Calu3 (cell line): ENCODE results near the gene TMEM184A. TPM values are rescaled to one million over a fixed set of nuclear protein-coding genes. Genes with fewer than 3 reads are reported as not detected.

ENCODE experiments used
- BruUV-seq: library from RNA; stranded (reverse); fragments of 400-500 nt; replicated peaks from 2 replicates; lab custom pipeline; 2021; lab: Mats Ljungman, UMichigan
- CTCF ChIA-PET: fragments of 300-600 bp; sonication (Branson Sonifier 250); formaldehyde crosslinking; loops from one replicate; lab custom pipeline; 2022; ENCODE audit warnings: antibody characterized with exemption; lab: Charles Lee
- DNase-seq: peaks from one replicate; pipeline ENCODE4 v3.0.0; 2022
- H3K27ac Mint-ChIP-seq: one replicate; pipeline ENCODE4 v1.8.0; 2022; ENCODE audit warnings: mixed read lengths; ENCODE audit not compliant: unreplicated experiment
- H3K27me3 Mint-ChIP-seq: one replicate; pipeline ENCODE4 v1.8.0; 2022; ENCODE audit warnings: mixed read lengths; ENCODE audit not compliant: unreplicated experiment
- H3K36me3 Mint-ChIP-seq: one replicate; pipeline ENCODE4 v1.8.0; 2022; ENCODE audit warnings: mild to moderate bottlenecking, moderate library complexity, mixed read lengths; ENCODE audit not compliant: insufficient read depth, unreplicated experiment
- H3K4me1 Mint-ChIP-seq: one replicate; pipeline ENCODE4 v1.8.0; 2022; ENCODE audit warnings: mild to moderate bottlenecking, low read depth, mixed read lengths; ENCODE audit not compliant: unreplicated experiment
- H3K4me3 Mint-ChIP-seq: one replicate; pipeline ENCODE4 v1.8.0; 2022; ENCODE audit warnings: mild to moderate bottlenecking, low read depth, moderate library complexity, mixed read lengths; ENCODE audit not compliant: unreplicated experiment
- H3K9me3 Mint-ChIP-seq: one replicate; pipeline ENCODE4 v1.8.0; 2022; ENCODE audit warnings: low read depth, mixed read lengths; ENCODE audit not compliant: unreplicated experiment
- CTCF ChIP-seq: fragments of 200-600 bp; IDR thresholded peaks from one replicate; pipeline ENCODE4 v1.8.0; 2022; ENCODE audit warnings: antibody characterized with exemption; ENCODE audit not compliant: unreplicated experiment
- intact Hi-C: fragments of 100-400 bp; cut with micrococcal nuclease; formaldehyde crosslinking; loops from one replicate; pipeline ENCODE4 v1.10.0; 2022; ENCODE audit not compliant: unreplicated experiment
- total RNA-seq: library from RNA; stranded (reverse); gene quantifications from 2 replicates; pipeline ENCODE4 v1.2.3, GENCODE V29; 2022

Gene TMEM184A
- total RNA-seq, 1 experiment from 2014 or later, result 61.9 TPM

- CTCF ChIA-PET, result no interaction called here
- TF ChIP-seq CTCF, result no peak
- no peaks in the 10 kb centered on the region for H3K9me3 Mint-ChIP-seq
- no peak overlapping the region for H3K27ac Mint-ChIP-seq
- BruUV-seq, result no TSS peak
- no peak for DNase-seq
- intact Hi-C loops, result no loop called here
- peaks cover 67% of the 10 kb centered on the region for H3K4me1 Mint-ChIP-seq
- H3K27me3 Mint-ChIP-seq, result no peaks in the 10 kb centered on the region
- H3K36me3 Mint-ChIP-seq, result peaks cover 62% of the 10 kb centered on the region
- H3K4me3 Mint-ChIP-seq, result no peak overlapping the region
Observed at GRCh38 chr7:1564603-1565022, 8.6 kb upstream of the TMEM184A start.

GRCh38 chr7:1563981-1564602 lies 8.1 kb upstream of the TMEM184A start:
- no peak overlapping the region for H3K27ac Mint-ChIP-seq
- no peak for TF ChIP-seq CTCF
- H3K4me1 Mint-ChIP-seq, result peaks cover 66% of the 10 kb centered on the region
- H3K4me3 Mint-ChIP-seq, result no peak overlapping the region
- no peak for DNase-seq
- H3K27me3 Mint-ChIP-seq, result no peaks in the 10 kb centered on the region
- peaks cover 62% of the 10 kb centered on the region for H3K36me3 Mint-ChIP-seq
- CTCF ChIA-PET, result no interaction called here
- no TSS peak for BruUV-seq
- no peaks in the 10 kb centered on the region for H3K9me3 Mint-ChIP-seq
- intact Hi-C loops, result no loop called here

DNA sequence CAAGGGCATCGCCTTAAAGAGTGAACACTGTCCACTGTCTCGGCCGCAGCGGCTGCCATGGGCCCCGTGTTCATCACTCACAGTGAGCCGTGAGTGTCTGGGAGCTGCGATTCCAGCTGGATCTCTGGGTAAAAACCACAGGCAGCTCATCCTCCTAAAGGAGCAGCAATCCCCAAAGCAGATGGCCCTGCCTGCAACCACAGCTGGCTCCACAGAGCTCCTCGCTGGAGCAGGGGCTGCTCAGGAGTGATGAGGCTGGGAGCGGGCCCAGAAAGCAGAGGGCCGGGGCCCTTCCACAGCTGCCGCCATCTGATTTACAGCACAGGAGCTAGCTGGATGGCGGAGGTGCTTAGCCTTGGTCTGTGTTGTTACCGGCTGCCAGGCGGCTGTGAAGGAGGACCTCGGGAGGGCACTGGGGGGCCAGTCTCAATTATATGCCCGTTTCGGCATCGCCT lies 6.6 kb upstream of the TMEM184A start:
- intact Hi-C loops, result no loop called here
- H3K4me1 Mint-ChIP-seq, result peaks cover 65% of the 10 kb centered on the region
- peaks cover 62% of the 10 kb centered on the region for H3K36me3 Mint-ChIP-seq
- no peaks in the 10 kb centered on the region for H3K9me3 Mint-ChIP-seq
- no peak for TF ChIP-seq CTCF
- no peak overlapping the region for H3K4me3 Mint-ChIP-seq
- no peak overlapping the region for H3K27ac Mint-ChIP-seq
- DNase-seq, result no peak
- CTCF ChIA-PET, result no interaction called here
- no TSS peak for BruUV-seq
- H3K27me3 Mint-ChIP-seq, result no peaks in the 10 kb centered on the region

DNA sequence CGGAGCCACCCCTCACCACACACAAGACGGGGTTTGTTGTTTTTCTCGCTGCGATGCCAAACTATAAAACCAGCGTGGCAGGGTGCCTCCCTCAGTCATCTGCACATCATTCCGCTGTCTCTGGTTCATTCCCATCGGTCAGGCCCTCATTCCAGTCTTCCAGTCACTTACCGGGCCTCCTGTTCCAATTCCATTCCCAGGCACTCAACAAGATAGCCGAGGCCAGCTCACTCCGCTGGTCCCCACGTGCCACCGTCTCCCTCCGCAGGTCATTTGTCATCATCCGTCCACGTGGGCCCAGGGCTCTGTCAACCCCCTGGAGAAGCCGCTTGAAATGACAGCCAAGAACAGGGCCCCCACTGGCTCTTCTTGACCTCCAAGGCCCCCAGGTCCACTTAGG lies 6.1 kb upstream of the TMEM184A start:
- TF ChIP-seq CTCF, result no peak
- no peaks in the 10 kb centered on the region for H3K27me3 Mint-ChIP-seq
- CTCF ChIA-PET, result no interaction called here
- H3K36me3 Mint-ChIP-seq, result peaks cover 62% of the 10 kb centered on the region
- peak overlapping the region; percentile 9 for H3K27ac Mint-ChIP-seq
- peaks cover 60% of the 10 kb centered on the region for H3K4me1 Mint-ChIP-seq
- no TSS peak for BruUV-seq
- intact Hi-C loops, result no loop called here
- H3K4me3 Mint-ChIP-seq, result no peak overlapping the region
- DNase-seq, result no peak
- no peaks in the 10 kb centered on the region for H3K9me3 Mint-ChIP-seq
